AML-193 (cell line): ENCODE measurements around the gene ZDHHC16.

Experiments used
- DNase-seq, 2 experiments: peaks; one replicate each; lab custom pipeline; 2025; lab: John Stamatoyannopoulos, UW

Gene ZDHHC16

GRCh38 chr10:97479939-97480338 lies 34.0 kb downstream of the ZDHHC16 start:
- DNase-seq: no peak

GRCh38 chr10:97481071-97481470 lies 35.1 kb downstream of the ZDHHC16 start:
- DNase-seq: no peak

GRCh38 chr10:97482381-97482780 lies 36.4 kb downstream of the ZDHHC16 start:
- DNase-seq: no peak

- DNase-seq: no peak
These were observed 37.5 kb downstream of the ZDHHC16 start for GRCh38 chr10:97483506-97483905.

- no peak for DNase-seq
These were observed 37.9 kb downstream of the ZDHHC16 start for GRCh38 chr10:97483921-97484320.

GRCh38 chr10:97485647-97486281 lies 39.8 kb downstream of the ZDHHC16 start:
- DNase-seq: no peak

GRCh38 chr10:97490592-97490991 lies 44.6 kb downstream of the ZDHHC16 start:
- DNase-seq: no peak

GRCh38 chr10:97494151-97494550 lies 48.2 kb downstream of the ZDHHC16 start:
- no peak for DNase-seq

GRCh38 chr10:97494863-97495506 lies 49.0 kb downstream of the ZDHHC16 start:
- DNase-seq: no peak

GRCh38 chr10:97497572-97498075 lies 51.6 kb downstream of the ZDHHC16 start:
- peak; percentile 63 to 72 for DNase-seq

- peak; percentile 91 to 98 for DNase-seq
These were observed 52.3 kb downstream of the ZDHHC16 start, which contains the start of gene MMS19 for GRCh38 chr10:97498076-97498840. Gene MMS19, minus strand, starts transcription at chr10:97498422. Its CDS starts 38 bp downstream, at chr10:97498384.

GRCh38 chr10:97498841-97499560 lies 53.0 kb downstream of the ZDHHC16 start, which contains the start of gene UBTD1:
Gene UBTD1, plus strand, starts transcription at chr10:97498924. Its CDS starts 280 bp downstream, at chr10:97499204.
- no peak for DNase-seq

- peak; percentile 18 to 41 for DNase-seq
These were observed 53.8 kb downstream of the ZDHHC16 start for GRCh38 chr10:97499561-97500296.

- DNase-seq: no peak
These were observed 54.3 kb downstream of the ZDHHC16 start for GRCh38 chr10:97500297-97500575.

GRCh38 chr10:97502916-97503315 lies 56.9 kb downstream of the ZDHHC16 start:
- DNase-seq: no peak

- peak in 1 of 2 experiments; percentile 15 for DNase-seq
These were observed 57.4 kb downstream of the ZDHHC16 start for GRCh38 chr10:97503406-97503805.

- peak in 1 of 2 experiments; percentile 34 for DNase-seq
These were observed 59.2 kb downstream of the ZDHHC16 start for GRCh38 chr10:97505152-97505551.

- no peak for DNase-seq
These were observed 60.4 kb downstream of the ZDHHC16 start for GRCh38 chr10:97506199-97506991.
